ENCODE measurements around the gene CAST. TPM values are rescaled to one million over a fixed set of nuclear protein-coding genes. Genes with fewer than 3 reads are reported as not detected.

Gene CAST
- total RNA-seq, 1 experiment from 2014 or later = 52.3 TPM

DNA sequence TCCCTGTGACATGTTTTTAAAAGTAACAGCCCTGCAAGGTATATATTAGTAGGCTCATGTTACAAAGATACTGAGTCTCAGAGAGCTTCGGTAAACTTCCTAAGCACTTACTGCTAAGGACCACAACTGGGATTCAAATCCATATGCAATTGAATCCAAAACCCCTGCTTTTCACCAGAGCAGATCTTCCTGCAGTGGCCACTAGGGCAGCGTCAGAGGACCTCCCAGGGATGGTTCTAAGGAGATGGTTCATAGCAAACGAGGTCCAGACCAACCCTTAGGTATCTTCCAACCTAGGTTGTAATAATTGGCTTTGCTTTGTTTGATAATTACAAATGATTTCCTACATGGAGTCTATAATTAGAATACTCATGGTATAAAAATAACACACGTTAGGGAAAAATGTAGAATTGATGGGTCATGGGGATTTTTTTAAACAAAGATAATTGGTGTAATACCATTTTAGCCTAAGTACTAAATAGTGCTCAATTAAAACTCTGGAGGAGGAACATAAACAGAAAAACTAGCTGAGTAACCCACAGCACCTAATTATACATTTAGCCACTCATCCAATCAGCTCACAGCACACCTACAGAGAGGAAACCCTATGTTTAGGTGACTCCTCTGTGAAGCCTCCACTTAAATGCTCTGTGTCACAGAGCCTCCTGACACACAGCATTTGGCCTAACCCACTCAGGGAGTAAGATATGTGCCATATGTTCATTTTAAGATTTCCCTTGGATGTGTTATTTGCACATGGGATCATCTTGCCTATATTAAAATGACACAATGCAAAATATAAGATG is 10.0 kb upstream of the CAST start:
- Histone ChIP-seq H3K56ac (ENCODE audit: insufficient read length, low read depth, low read length) (no peak overlapping the region), H3K4ac (ENCODE audit: low read depth, low read length) (no peak overlapping the region), H2BK12ac (ENCODE audit: insufficient read length, low read depth, low read length) (no peak overlapping the region), H4K8ac (replicated peaks; ENCODE audit: insufficient read length, low read depth, low read length) (no peak overlapping the region), H3K79me1 (ENCODE audit: insufficient read depth, low read depth, low read length, poor library complexity, severe bottlenecking) (no peaks in the 10 kb centered on the region), H2BK5ac (ENCODE audit: insufficient read length, low read length) (no peak overlapping the region), H3K4me2 (ENCODE audit: insufficient read depth, insufficient read length, low read length) (no peak overlapping the region), H3K79me2 (ENCODE audit: insufficient read depth, low read length) (no peaks in the 10 kb centered on the region), H3K14ac (ENCODE audit: insufficient read depth, low read length) (no peak overlapping the region), H4K20me1 (ENCODE audit: control insufficient read depth, insufficient read depth, insufficient read length) (no peaks in the 10 kb centered on the region), H3T11ph (ENCODE audit: low read length) (no peak overlapping the region), H3K27ac (ENCODE audit: insufficient read length, low read depth, low read length) (no peak overlapping the region), H2AK5ac (ENCODE audit: insufficient read length, low read length) (no peak overlapping the region), H3K18ac (ENCODE audit: insufficient read length, low read depth, low read length) (no peak overlapping the region), H4K5ac (ENCODE audit: insufficient read length, low read depth, low read length) (no peak overlapping the region), H2BK120ac (ENCODE audit: low read depth, low read length, poor library complexity, severe bottlenecking) (no peak overlapping the region), H3K9ac (ENCODE audit: extremely low read depth, insufficient read length, low read length) (no peak overlapping the region), H3K23ac (ENCODE audit: insufficient read length, low read depth, low read length) (no peak overlapping the region), H3K9me3 (ENCODE audit: control insufficient read depth, low read depth, low read length) (no peaks in the 10 kb centered on the region), H3K27me3 (ENCODE audit: insufficient read depth, low read length) (no peaks in the 10 kb centered on the region), H4K91ac (ENCODE audit: insufficient read length, low read depth, low read length) (no peak overlapping the region), H3K4me1 (ENCODE audit: insufficient read depth, low read length) (no peaks in the 10 kb centered on the region; the same call in 1 of the 2 replicates), H3K23me2 (ENCODE audit: insufficient read length, low read depth, low read length, poor library complexity, severe bottlenecking) (no peaks in the 10 kb centered on the region), H2BK20ac (ENCODE audit: low read depth, low read length, poor library complexity, severe bottlenecking) (no peak overlapping the region), H2BK15ac (ENCODE audit: low read depth, low read length) (no peak overlapping the region), H2AFZ (ENCODE audit: low read length) (no peak overlapping the region)
- Mint-ChIP-seq H3K27ac (no peak overlapping the region; a peak in 1 of 7 replicates), H3K4me3 (no peak overlapping the region), H3K27me3 (ENCODE audit: low read depth) (peaks cover 2% of the 10 kb centered on the region; the same call in 1 of the 2 replicates), H3K4me1 (peaks cover 32% of the 10 kb centered on the region in 2 experiments), H3K36me3 (ENCODE audit: insufficient read depth in 1 of 3, low read depth in 3 of 3) (no peaks in the 10 kb centered on the region), H3K9me3 (no peaks in the 10 kb centered on the region)
- TF ChIP-seq, protein P1, sequence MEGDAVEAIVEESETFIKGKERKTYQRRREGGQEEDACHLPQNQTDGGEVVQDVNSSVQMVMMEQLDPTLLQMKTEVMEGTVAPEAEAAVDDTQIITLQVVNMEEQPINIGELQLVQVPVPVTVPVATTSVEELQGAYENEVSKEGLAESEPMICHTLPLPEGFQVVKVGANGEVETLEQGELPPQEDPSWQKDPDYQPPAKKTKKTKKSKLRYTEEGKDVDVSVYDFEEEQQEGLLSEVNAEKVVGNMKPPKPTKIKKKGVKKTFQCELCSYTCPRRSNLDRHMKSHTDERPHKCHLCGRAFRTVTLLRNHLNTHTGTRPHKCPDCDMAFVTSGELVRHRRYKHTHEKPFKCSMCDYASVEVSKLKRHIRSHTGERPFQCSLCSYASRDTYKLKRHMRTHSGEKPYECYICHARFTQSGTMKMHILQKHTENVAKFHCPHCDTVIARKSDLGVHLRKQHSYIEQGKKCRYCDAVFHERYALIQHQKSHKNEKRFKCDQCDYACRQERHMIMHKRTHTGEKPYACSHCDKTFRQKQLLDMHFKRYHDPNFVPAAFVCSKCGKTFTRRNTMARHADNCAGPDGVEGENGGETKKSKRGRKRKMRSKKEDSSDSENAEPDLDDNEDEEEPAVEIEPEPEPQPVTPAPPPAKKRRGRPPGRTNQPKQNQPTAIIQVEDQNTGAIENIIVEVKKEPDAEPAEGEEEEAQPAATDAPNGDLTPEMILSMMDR (conservative IDR thresholded peaks at IDR 0.05) = peak; percentile 68
- no CpG with 5 or more reads among the region's 4 CpGs for WGBS (ENCODE audit: extremely low coverage, insufficient read length, low lambda C conversion rate)
- DNase-seq = peak; percentile 47

All from H9 (cell line).